Measurements from ENCODE around the gene RIN1. TPM values are rescaled to one million over a fixed set of nuclear protein-coding genes. Genes with fewer than 3 reads are reported as not detected.
"Not testable (repeated sequence)": the region's sequence is repeated elsewhere in the genome, so short reads cannot be mapped to it uniquely, and the experiment has no call there.

RIN1 gene
- total RNA-seq, 1 experiment from 2014 or later: 4.3 TPM

- no peak for DNase-seq (ENCODE audit: low spot score)
Observed at GRCh38 chr11:66334605-66335442, 1.4 kb downstream of the RIN1 start.

GRCh38 chr11:66333896-66334604 lies 2.2 kb downstream of the RIN1 start:
- no peak for DNase-seq (ENCODE audit: low spot score)

- DNase-seq (ENCODE audit: low spot score): no peak
Observed at GRCh38 chr11:66333220-66333877, 2.9 kb downstream of the RIN1 start.

GRCh38 chr11:66332371-66333219 lies 3.6 kb downstream of the RIN1 start:
- no peak for DNase-seq (ENCODE audit: low spot score)

GRCh38 chr11:66331542-66332370 lies 4.5 kb downstream of the RIN1 start:
- DNase-seq (ENCODE audit: low spot score): no peak

- no peak for DNase-seq (ENCODE audit: low spot score)
Observed at GRCh38 chr11:66330931-66331330, 5.3 kb downstream of the RIN1 start.

- no peak for DNase-seq (ENCODE audit: low spot score)
Observed at GRCh38 chr11:66329165-66329673, 7.0 kb downstream of the RIN1 start.

GRCh38 chr11:66328302-66329144 lies 7.7 kb downstream of the RIN1 start:
- peak; percentile 65 for DNase-seq (ENCODE audit: low spot score)

- no peak for DNase-seq (ENCODE audit: low spot score)
Observed at GRCh38 chr11:66328031-66328301, 8.3 kb downstream of the RIN1 start.

GRCh38 chr11:66327171-66328030 lies 8.8 kb downstream of the RIN1 start:
- no peak for DNase-seq (ENCODE audit: low spot score)

- no peak for DNase-seq (ENCODE audit: low spot score)
Observed at GRCh38 chr11:66326261-66327111, 9.7 kb downstream of the RIN1 start.

- DNase-seq (ENCODE audit: low spot score): no peak
Observed at GRCh38 chr11:66325263-66325671, 11.0 kb downstream of the RIN1 start.

GRCh38 chr11:66324664-66325063 lies 11.6 kb downstream of the RIN1 start:
- DNase-seq (ENCODE audit: low spot score): no peak

- DNase-seq (ENCODE audit: low spot score): no peak
Observed at GRCh38 chr11:66323684-66324083, 12.6 kb downstream of the RIN1 start.

GRCh38 chr11:66322732-66323427 lies 13.4 kb downstream of the RIN1 start:
- no peak for DNase-seq (ENCODE audit: low spot score)

GRCh38 chr11:66321606-66322005 lies 14.6 kb downstream of the RIN1 start:
- no peak for DNase-seq (ENCODE audit: low spot score)

GRCh38 chr11:66320748-66321147 lies 15.5 kb downstream of the RIN1 start:
- DNase-seq (ENCODE audit: low spot score): not testable (repeated sequence)

All from H4 (cell line).